Kidney (tissue), 14 donors: ENCODE results near the gene FRMD6. TPM values are rescaled to one million over a fixed set of nuclear protein-coding genes. Genes with fewer than 3 reads are reported as not detected.

Source experiments
- DNase-seq, 5 donors: peaks; one replicate each; pipeline ENCODE4 v3.0.0-alpha.2; 2013 to 2020
- FAIRE-seq: peaks from 2 replicates; lab custom pipeline; 2012; peaks lifted over from hg19 to GRCh38; lab: Jason Lieb, UNC
- H3K27ac ChIP-seq, 2 donors: one replicate each; pipeline ENCODE4 v1.7.0; 2013; ENCODE audit warnings: low read depth in 2 of 2, low read length in 2 of 2, inconsistent platforms in 1 of 2
- H3K27me3 ChIP-seq: one replicate; pipeline ENCODE4 v1.7.1; 2013; ENCODE audit warnings: low read length, inconsistent platforms; ENCODE audit not compliant: control insufficient read depth, insufficient read depth
- H3K36me3 ChIP-seq, 3 donors: one replicate each; pipeline versions ENCODE4 v1.7.0 to v1.7.1; 2013; ENCODE audit warnings: low read length in 3 of 3, control low read depth in 1 of 3, inconsistent platforms in 1 of 3; ENCODE audit not compliant: insufficient read depth in 3 of 3, control insufficient read depth in 2 of 3
- H3K4me1 ChIP-seq, 3 donors: one replicate each; pipeline versions ENCODE4 v1.7.0 to v1.7.1; 2013; ENCODE audit warnings: low read length in 3 of 3, inconsistent platforms in 1 of 3, low read depth in 1 of 3; ENCODE audit not compliant: control insufficient read depth in 2 of 3, insufficient read depth in 2 of 3
- H3K4me3 ChIP-seq, 3 donors: one replicate each; pipeline versions ENCODE4 v1.7.0 to v1.8.1; 2013; ENCODE audit warnings: low read length in 3 of 3, control low read depth in 1 of 3, inconsistent platforms in 1 of 3
- H3K9ac ChIP-seq, 3 donors: one replicate each; pipeline versions ENCODE4 v1.7.0 to v1.7.1; 2013; ENCODE audit warnings: low read length in 3 of 3, control low read depth in 1 of 3, inconsistent platforms in 1 of 3
- H3K9me3 ChIP-seq, 3 donors: one replicate each; pipeline versions ENCODE4 v1.7.0 to v1.7.1; 2013; ENCODE audit warnings: low read length in 3 of 3, control low read depth in 1 of 3, inconsistent platforms in 1 of 3; ENCODE audit not compliant: control insufficient read depth in 2 of 3, insufficient read depth in 1 of 3
- CTCF ChIP-seq: IDR thresholded peaks from 3 replicates; pipeline ENCODE4 v1.5.1; 2012; ENCODE audit warnings: mild to moderate bottlenecking, moderate library complexity, borderline replicate concordance; ENCODE audit not compliant: insufficient read depth; ENCODE audit errors: extremely low read depth
- intact Hi-C: fragments of 100-400 bp; cut with DNase I; formaldehyde crosslinking; loops from one replicate; pipeline ENCODE4 v1.11.1; 2022
- polyA plus RNA-seq: library from polyadenylated mRNA; stranded (reverse); fragments of 350-450 nt; fragmentation: Illumina TruSeq; extraction: RNeasy Lipid Tissue Mini Kit (QIAGEN cat#74804); gene quantifications from one replicate; pipeline ENCODE4 v1.2.3, GENCODE V29; 2014; ENCODE audit warnings: low read depth, low replicate concordance; ENCODE audit not compliant: insufficient read depth
- total RNA-seq: library from RNA; stranded (reverse); fragmentation: NEBNext Ultra II Directional; extraction: Animal tissue kit (Norgen Biotek cat#: 25700); gene quantifications from one replicate; pipeline ENCODE4 v1.2.1, GENCODE V29; 2021
- donor health status: control.
- donor health status: control.
- donor health status: control.
- donor health status: control.
- donor health status: control.
- donor health status: DM: yes; HTN: yes; CAD: no.
- donor health status: Normal renal cell carcinoma (clear cell type).

FRMD6 gene
- total and polyA plus RNA-seq, 2 donors from 2014 or later, result 2.4 to 16.5 TPM

GRCh38 chr14:51604073-51604472 lies 47.6 kb upstream of the FRMD6 start:
- TF ChIP-seq CTCF, result no peak
- H3K36me3 ChIP-seq, result no peaks in the 10 kb centered on the region
- no peaks in the 10 kb centered on the region for H3K27me3 ChIP-seq
- DNase-seq, result no peak
- intact Hi-C loops, result no loop called here
- no peaks in the 10 kb centered on the region for H3K9me3 ChIP-seq
- H3K4me3 ChIP-seq, result no peak overlapping the region
- H3K27ac ChIP-seq, result no peak overlapping the region
- H3K4me1 ChIP-seq, result no peaks in the 10 kb centered on the region
- H3K9ac ChIP-seq, result no peak overlapping the region
- FAIRE-seq, result no peak

- H3K4me1 ChIP-seq, result no peaks in the 10 kb centered on the region
- no peak for DNase-seq
- H3K27me3 ChIP-seq, result no peaks in the 10 kb centered on the region
- H3K4me3 ChIP-seq, result no peak overlapping the region
- H3K9ac ChIP-seq, result no peak overlapping the region
- no peak overlapping the region for H3K27ac ChIP-seq
- no peak for TF ChIP-seq CTCF
- no peaks in the 10 kb centered on the region for H3K36me3 ChIP-seq
- intact Hi-C loops, result no loop called here
- FAIRE-seq, result no peak
- H3K9me3 ChIP-seq, result no peaks in the 10 kb centered on the region
Observed at GRCh38 chr14:51605575-51605974, 46.1 kb upstream of the FRMD6 start.

DNA sequence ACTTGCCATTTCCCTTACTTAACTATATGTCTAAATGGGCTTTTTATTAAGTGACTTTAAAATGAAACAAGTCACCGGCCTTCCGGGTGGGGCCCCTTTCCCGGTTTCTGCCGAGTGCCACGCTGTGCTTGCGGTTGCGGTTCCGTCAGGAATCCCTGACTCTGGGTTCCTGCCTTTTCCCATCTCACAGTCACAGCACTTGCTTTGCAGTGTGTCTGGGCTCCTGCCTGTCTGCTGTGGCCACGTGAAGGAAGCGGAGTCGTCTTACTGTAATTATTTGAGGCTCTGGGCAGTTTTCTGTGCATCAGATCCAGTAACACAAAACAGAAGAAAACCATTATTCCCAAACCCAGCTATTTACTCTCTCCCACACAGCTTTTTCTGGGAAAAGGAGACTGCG lies 44.0 kb upstream of the FRMD6 start:
- H3K9me3 ChIP-seq, result no peaks in the 10 kb centered on the region
- no peaks in the 10 kb centered on the region for H3K36me3 ChIP-seq
- H3K4me3 ChIP-seq, result no peak overlapping the region
- FAIRE-seq (no peak), DNase-seq (peak in 1 of 5 donors; percentile 12)
- H3K9ac ChIP-seq, result no peak overlapping the region
- TF ChIP-seq CTCF, result no peak
- no peaks in the 10 kb centered on the region for H3K27me3 ChIP-seq
- intact Hi-C loops, result no loop called here
- H3K4me1 ChIP-seq, result no peaks in the 10 kb centered on the region
- no peak overlapping the region for H3K27ac ChIP-seq
